ENCODE results near the gene MUC15. TPM values are rescaled to one million over a fixed set of nuclear protein-coding genes. Genes with fewer than 3 reads are reported as not detected.
"Not testable (repeated sequence)": the region's sequence is repeated elsewhere in the genome, so short reads cannot be mapped to it uniquely, and the experiment has no call there.

Gene MUC15, protein sequence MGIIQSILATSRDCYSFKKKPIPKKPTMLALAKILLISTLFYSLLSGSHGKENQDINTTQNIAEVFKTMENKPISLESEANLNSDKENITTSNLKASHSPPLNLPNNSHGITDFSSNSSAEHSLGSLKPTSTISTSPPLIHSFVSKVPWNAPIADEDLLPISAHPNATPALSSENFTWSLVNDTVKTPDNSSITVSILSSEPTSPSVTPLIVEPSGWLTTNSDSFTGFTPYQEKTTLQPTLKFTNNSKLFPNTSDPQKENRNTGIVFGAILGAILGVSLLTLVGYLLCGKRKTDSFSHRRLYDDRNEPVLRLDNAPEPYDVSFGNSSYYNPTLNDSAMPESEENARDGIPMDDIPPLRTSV
- polyA plus RNA-seq: not detected

- no peak for DNase-seq
- H3K27me3 Mint-ChIP-seq (ENCODE audit: low read depth in 3 of 3): peaks cover 0 to 2% (median 0%) of the 10 kb centered on the region in 3 donors
- H3K27ac Mint-ChIP-seq: no peak within 1 kb of the TSS
- H3K9me3 Mint-ChIP-seq: peaks cover 0 to 24% (median 0%) of the 10 kb centered on the region in 6 donors
- H3K4me1 Mint-ChIP-seq: no peaks in the 10 kb centered on the region
- no peak within 1 kb of the TSS for H3K4me3 Mint-ChIP-seq
- H3K36me3 Mint-ChIP-seq: no peaks in the 10 kb centered on the region
These were observed at the start of gene MUC15 for GRCh38 chr11:26571861-26572654. TSS of gene MUC15 (minus strand) at chr11:26572263. CDS start at chr11:26567094, 5,169 bp downstream.

- DNase-seq: no peak
- Mint-ChIP-seq H3K9me3 (peaks cover 0 to 29% (median 9%) of the 10 kb centered on the region in 6 donors), H3K4me1 (no peaks in the 10 kb centered on the region), H3K27me3 (ENCODE audit: low read depth in 3 of 3) (no peaks in the 10 kb centered on the region), H3K27ac (no peak overlapping the region), H3K4me3 (no peak overlapping the region), H3K36me3 (no peaks in the 10 kb centered on the region)
These were observed 49.1 kb upstream of the MUC15 start for GRCh38 chr11:26621132-26621531.

DNA sequence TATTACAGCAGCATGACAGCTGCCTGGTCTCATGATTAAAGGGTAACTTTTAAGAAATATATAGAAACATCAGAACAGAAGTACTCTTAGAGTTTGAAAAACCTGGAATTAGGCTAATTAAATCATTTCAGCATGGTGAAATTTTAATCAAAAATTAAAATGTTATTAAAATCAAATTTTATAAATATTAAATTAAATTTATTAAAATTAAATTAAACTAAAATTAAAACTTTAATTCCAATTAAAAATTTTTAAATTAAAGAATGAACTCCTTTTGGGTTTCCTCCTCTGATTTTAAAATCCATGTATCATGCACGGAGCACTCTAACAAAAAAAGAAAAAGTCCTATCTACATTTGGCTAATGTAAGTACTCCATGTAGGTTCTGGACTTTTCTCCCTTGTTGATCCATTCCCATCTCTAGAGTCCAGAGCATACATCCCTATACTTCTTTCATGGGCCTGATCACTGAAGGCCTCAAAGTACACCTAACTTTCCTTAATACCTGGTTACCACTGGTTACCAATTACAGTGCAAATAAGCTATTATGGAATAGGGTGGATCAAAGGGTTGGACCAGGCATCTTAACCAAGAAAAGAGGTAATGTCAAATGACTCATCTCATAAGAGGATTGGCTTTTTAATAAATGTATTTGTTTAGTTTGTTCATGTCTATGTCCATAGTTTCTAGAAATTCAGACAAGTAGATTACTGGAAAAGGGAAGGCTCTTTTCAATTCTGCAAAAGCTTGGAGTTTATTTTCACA is 48.4 kb upstream of the MUC15 start:
- DNase-seq: no peak
- Mint-ChIP-seq H3K36me3 (no peaks in the 10 kb centered on the region), H3K27ac (no peak overlapping the region), H3K27me3 (ENCODE audit: low read depth in 3 of 3) (no peaks in the 10 kb centered on the region), H3K4me1 (no peaks in the 10 kb centered on the region), H3K4me3 (no peak overlapping the region), H3K9me3 (peaks cover 0 to 23% (median 8%) of the 10 kb centered on the region in 6 donors)

GRCh38 chr11:26618441-26618840 is 46.4 kb upstream of the MUC15 start:
- Mint-ChIP-seq H3K4me3 (no peak overlapping the region), H3K4me1 (no peaks in the 10 kb centered on the region), H3K27me3 (ENCODE audit: low read depth in 3 of 3) (peaks cover 0 to 2% (median 0%) of the 10 kb centered on the region in 3 donors), H3K9me3 (peaks cover 3 to 33% (median 8%) of the 10 kb centered on the region in 6 donors), H3K27ac (no peak overlapping the region), H3K36me3 (peaks cover 0 to 3% (median 0%) of the 10 kb centered on the region in 3 donors)
- DNase-seq: no peak

DNA sequence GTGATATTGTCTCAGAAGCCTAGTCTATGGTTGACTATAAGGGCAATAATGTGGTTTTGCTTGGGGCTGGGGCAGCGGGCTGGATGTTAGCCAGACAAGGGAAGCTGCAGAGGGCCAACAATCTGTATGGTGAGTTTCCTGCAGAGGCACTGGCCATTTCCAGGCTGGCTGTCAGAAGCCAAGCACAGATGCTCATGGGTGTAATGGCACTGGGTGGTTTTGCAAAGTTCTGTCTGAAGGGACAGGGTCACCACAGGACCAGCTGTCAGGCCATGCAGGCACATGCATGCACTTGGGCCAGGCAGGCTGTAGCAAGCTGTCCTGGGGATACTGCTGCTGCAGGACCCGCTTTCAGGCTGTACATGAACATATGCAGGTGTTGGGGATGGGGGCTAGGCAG is 41.7 kb upstream of the MUC15 start:
- Mint-ChIP-seq H3K4me3 (no peak overlapping the region), H3K9me3 (peaks cover 5 to 51% (median 21%) of the 10 kb centered on the region in 6 donors), H3K4me1 (no peaks in the 10 kb centered on the region), H3K27ac (no peak overlapping the region), H3K27me3 (ENCODE audit: low read depth in 3 of 3) (peaks cover 0 to 4% (median 0%) of the 10 kb centered on the region in 3 donors), H3K36me3 (peaks cover 0 to 4% (median 0%) of the 10 kb centered on the region in 3 donors)
- DNase-seq: no peak

- no peaks in the 10 kb centered on the region for H3K4me1 Mint-ChIP-seq
- H3K9me3 Mint-ChIP-seq: peaks cover 11 to 54% (median 24%) of the 10 kb centered on the region in 6 donors
- H3K4me3 Mint-ChIP-seq: no peak overlapping the region
- peaks cover 0 to 3% (median 0%) of the 10 kb centered on the region in 3 donors for H3K36me3 Mint-ChIP-seq
- H3K27me3 Mint-ChIP-seq (ENCODE audit: low read depth in 3 of 3): peaks cover 0 to 5% (median 0%) of the 10 kb centered on the region in 3 donors
- DNase-seq: no peak
- no peak overlapping the region for H3K27ac Mint-ChIP-seq
These were observed 36.6 kb upstream of the MUC15 start for GRCh38 chr11:26608507-26609146.

- DNase-seq: no peak
- Mint-ChIP-seq H3K9me3 (peaks cover 8 to 47% (median 20%) of the 10 kb centered on the region in 6 donors), H3K27ac (no peak overlapping the region), H3K4me1 (no peaks in the 10 kb centered on the region), H3K27me3 (ENCODE audit: low read depth in 3 of 3) (peaks cover 0 to 5% (median 0%) of the 10 kb centered on the region in 3 donors), H3K36me3 (no peaks in the 10 kb centered on the region), H3K4me3 (no peak overlapping the region)
These were observed 35.9 kb upstream of the MUC15 start for GRCh38 chr11:26607725-26608506.

DNA sequence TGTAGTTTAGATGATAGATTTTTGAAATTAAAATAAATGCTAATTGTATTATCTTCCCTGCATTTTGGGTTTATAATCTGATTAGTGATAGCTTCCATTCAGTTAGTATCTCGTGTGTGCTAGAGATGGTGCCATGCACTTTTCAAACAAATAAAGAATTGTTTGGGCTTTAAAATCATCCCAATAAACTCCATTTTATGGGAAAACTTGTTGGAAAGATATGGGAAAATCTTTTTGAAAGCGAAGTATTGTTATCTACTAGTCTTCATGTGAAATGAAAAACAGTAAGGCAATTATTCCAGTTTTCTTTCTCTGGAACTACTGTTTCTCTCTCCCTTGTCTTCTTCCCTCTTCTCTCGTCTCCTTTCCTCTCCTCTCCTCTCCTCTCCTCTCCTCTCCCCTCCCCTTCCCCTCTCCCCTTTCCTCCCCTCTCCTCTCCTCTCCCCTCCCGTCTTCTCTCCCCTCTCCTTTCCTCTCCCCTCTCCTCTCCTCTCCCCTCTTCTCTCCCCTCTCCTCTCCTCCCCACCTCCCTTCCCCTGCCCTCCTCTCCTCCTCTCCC is 27.9 kb upstream of the MUC15 start:
- Mint-ChIP-seq H3K27me3 (ENCODE audit: low read depth in 3 of 3) (peaks cover 0 to 3% (median 0%) of the 10 kb centered on the region in 3 donors), H3K4me1 (no peaks in the 10 kb centered on the region), H3K4me3 (no peak overlapping the region), H3K27ac (no peak overlapping the region), H3K36me3 (no peaks in the 10 kb centered on the region), H3K9me3 (peaks cover 15 to 45% (median 19%) of the 10 kb centered on the region in 6 donors)
- no peak for DNase-seq

DNA sequence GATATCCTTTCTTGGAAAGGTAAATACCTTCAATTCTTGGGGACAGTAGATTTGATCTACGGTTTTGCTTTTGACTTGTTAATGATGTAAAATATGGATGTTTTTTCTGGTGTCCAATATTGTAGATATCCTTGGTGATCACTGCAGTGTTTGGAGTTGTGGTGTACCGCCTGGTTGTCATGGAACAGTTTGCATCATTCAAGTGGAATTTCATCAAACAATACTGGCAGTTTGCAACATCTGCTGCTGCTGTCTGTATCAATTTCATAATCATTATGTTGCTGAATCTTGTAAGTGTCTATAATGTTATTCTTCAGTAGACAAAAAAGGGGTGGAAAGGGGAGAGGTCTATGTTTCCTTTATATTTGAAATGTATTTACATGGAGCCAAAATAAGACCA is 27.4 kb upstream of the MUC15 start:
- H3K9me3 Mint-ChIP-seq: peaks cover 16 to 48% (median 19%) of the 10 kb centered on the region in 6 donors
- no peak overlapping the region for H3K4me3 Mint-ChIP-seq
- no peak for DNase-seq
- H3K36me3 Mint-ChIP-seq: no peaks in the 10 kb centered on the region
- H3K27me3 Mint-ChIP-seq (ENCODE audit: low read depth in 3 of 3): peaks cover 0 to 3% (median 0%) of the 10 kb centered on the region in 3 donors
- no peaks in the 10 kb centered on the region for H3K4me1 Mint-ChIP-seq
- no peak overlapping the region for H3K27ac Mint-ChIP-seq

DNA sequence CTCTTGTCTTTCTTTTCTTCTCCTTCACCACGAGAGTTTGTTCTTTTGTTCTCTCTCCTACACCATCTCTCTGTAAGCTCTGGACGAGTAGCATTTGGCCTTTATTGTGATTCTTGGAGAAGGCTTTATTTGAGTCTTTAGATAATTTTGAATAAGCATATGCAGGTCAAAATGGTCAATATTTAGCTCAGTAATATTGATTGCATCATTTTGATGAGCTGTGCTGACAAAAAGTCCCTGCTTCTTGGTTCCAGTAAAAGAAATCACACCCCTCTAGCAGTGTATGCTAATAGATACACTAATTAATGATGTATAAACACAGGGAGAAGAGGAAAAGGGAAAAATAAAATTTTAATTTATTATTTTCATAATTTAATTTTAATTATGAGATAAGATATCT is 25.8 kb upstream of the MUC15 start:
- H3K9me3 Mint-ChIP-seq: peaks cover 12 to 59% (median 19%) of the 10 kb centered on the region in 6 donors
- no peak overlapping the region for H3K4me3 Mint-ChIP-seq
- no peak for DNase-seq
- peaks cover 0 to 3% (median 0%) of the 10 kb centered on the region in 3 donors for H3K27me3 Mint-ChIP-seq (ENCODE audit: low read depth in 3 of 3)
- no peaks in the 10 kb centered on the region for H3K36me3 Mint-ChIP-seq
- no peaks in the 10 kb centered on the region for H3K4me1 Mint-ChIP-seq
- no peak overlapping the region for H3K27ac Mint-ChIP-seq

- H3K36me3 Mint-ChIP-seq; DNase-seq; H3K27ac Mint-ChIP-seq; H3K27me3 Mint-ChIP-seq (ENCODE audit: low read depth in 3 of 3); H3K4me3 Mint-ChIP-seq; H3K4me1 Mint-ChIP-seq: not testable (repeated sequence)
- peaks cover 12 to 61% (median 19%) of the 10 kb centered on the region in 6 donors for H3K9me3 Mint-ChIP-seq
These were observed 25.1 kb upstream of the MUC15 start for GRCh38 chr11:26597049-26597689.

- H3K9me3 Mint-ChIP-seq: peaks cover 15 to 55% (median 22%) of the 10 kb centered on the region in 6 donors
- DNase-seq; H3K4me1 Mint-ChIP-seq; H3K27ac Mint-ChIP-seq; H3K36me3 Mint-ChIP-seq; H3K27me3 Mint-ChIP-seq (ENCODE audit: low read depth in 3 of 3); H3K4me3 Mint-ChIP-seq: not testable (repeated sequence)
These were observed 23.3 kb upstream of the MUC15 start for GRCh38 chr11:26595207-26595865.

All from immature natural killer cell (primary cell).